ENCODE data around the gene DNAJB13.
A peak's percentile ranks its signal among the peaks of the same experiment; 100 is the strongest.
"Not testable (repeated sequence)": the region's sequence is repeated elsewhere in the genome, so short reads cannot be mapped to it uniquely, and the experiment has no call there.

Gene DNAJB13

GRCh38 chr11:73976451-73977151 is 25.8 kb downstream of the DNAJB13 start:
- no peak for DNase-seq (ENCODE audit: low read depth in 3 of 3, low spot score in 1 of 3)

DNA sequence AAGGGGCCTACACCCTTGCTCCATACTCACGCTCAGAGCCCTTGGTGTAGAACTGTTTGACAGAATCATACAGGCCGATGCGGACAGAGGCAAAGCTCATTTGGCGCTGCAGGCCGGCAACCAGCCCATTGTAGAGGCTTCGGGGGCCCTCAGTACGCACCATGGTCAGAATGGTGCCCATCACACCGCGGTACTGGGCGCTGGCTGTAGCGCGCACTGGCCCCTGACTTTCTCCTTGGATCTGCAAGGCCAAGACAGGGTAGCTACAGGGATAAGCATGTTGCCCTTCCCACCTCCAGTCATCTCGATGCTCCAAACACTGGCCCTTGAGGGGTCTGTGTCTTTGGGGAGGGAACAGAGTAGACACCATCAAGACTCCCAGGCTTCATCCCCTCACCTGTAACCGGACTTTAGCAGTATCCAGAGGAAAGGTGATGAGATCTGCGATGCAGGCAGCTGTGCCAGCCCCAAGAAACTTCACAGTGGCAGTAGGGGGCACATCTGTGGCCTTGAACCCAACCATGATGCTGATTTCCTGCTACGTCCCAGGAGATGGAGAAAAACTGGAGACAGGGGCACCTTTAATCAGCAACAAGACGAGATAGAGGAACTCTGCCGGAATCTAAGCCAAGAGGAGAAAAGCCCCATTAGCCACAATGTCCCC is 27.2 kb downstream of the DNAJB13 start:
- no peak for DNase-seq (ENCODE audit: low read depth in 3 of 3, low spot score in 1 of 3)

DNA sequence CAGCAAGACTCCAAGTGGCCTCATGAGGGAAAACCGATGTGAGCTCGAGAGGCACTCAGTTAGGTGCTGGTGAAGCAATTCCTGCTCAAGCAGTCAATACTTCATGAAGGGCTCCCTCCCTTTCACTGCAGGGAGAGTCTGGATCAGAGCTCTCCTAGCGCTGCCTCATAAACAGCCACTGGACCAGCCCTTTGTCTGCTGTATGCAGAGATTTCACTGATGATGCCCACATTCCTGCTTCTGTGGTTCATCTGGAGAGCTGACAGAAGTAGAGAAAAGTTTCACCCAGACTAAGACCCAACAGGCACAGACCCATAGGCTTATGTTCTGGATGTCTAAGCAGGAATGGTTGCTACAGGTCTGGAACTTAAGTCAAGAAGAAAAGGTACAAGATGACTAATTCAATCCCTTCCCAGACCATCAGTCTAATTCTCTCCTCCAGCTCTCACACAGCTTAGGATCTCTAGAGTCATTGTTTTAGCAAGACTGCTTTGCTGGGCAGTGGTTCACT is 27.8 kb downstream of the DNAJB13 start:
- DNase-seq (ENCODE audit: low read depth in 3 of 3, low spot score in 1 of 3) = no peak

DNA sequence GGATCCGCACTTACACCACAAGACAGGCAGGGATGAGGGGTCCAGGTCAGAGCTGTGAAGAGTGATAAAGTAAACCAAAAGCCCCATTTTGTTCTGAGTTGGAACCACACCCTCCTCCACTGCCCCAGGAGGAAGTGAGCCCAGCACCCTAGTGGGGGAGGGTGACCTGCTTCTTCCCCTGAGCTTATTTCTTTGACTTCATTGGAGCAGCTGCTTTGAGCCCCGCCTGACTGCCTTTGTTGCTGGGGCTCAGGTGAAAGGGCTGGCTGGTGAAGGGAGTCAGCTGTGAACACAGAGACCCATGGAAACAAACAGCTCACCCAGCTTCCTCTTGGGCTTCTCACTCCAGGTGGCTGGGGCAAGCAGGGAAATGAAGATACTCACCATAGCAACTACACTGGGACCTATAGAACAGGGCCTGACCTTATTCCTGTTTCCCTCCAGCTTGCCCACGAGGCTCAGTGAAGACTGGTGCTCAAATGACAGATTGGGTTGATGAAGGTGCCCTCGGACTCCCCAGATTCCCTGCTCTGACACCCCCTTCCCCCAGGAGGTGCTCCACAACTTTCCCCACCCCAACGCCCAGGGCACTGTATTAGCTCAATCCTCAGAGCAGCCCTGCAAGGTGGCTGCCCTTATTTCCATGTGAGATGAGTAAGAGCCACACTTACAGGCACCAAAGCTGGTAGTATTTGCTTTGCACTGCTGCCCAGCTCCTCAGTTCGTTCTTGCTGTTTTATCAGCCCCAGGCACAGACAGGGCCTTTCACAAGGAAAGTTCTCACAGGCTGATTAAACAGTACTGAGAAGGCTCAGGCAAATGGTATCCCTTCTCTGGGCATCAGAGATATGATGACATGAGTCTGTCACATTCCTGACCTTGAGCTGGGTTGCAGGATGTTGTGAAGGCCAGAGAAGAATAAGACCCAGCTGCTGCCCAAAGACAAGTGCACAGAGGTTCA is 29.5 kb downstream of the DNAJB13 start:
- peak; percentile 21 to 71 (median 68) for DNase-seq (ENCODE audit: low read depth in 3 of 3, low spot score in 1 of 3)

DNA sequence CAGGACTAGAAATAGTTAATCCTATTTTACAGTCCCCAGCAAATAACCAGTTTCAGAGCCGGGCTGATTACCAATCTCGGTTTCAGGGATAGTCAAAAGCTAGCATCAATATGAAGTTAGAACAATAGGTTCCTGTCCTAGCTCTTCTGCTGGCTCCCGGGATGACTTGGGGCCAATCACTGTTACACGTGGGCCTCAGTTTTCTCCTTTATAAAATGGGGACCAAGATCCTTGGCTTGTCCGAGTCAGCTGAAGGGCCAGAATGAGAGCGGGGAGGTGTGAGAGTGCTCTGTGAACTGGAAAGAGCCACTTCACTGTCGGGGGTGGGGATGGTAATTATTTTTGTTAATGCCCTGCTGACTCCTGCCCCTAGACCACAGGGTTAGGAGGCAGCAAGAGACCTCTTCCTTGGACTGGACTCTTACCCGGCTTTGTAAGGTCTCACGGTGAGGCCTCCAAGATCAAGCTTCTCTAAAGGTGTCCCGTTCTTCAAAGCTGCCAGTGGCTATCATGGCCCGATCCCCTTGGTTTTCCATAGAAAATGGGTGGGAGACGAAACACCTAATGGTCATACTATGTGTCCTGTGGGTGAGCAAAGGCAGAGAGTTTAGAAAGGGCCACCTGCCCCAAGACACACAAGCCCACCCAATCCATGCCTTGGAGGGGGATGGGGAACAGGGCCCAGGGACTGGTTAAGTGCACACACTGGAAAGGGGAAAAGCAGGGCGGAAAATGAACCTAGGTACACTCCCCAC is 30.4 kb downstream of the DNAJB13 start:
- DNase-seq (ENCODE audit: low read depth in 3 of 3, low spot score in 1 of 3) = no peak

DNA sequence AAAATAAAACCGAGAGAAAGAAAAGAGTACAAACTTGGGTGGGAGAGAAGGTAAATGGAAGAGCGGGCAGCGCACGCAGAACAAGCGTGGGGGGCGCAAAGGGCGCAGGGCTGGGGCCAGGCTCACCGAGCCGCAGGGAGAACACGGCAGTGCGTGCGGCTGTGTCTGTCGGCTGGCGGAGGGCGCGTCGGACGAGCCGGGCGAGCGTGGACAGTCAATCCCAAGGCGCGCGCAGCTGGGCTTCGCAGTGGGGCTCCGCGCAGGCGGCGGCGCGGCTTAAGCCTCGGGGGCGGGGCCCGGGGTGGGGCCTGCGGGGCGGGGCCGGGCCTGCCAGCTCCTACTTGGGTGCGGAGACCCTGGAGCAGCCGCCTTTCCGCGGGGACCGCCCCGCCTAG is 31.8 kb downstream of the DNAJB13 start, which contains the start of gene UCP2:
TSS of gene UCP2 (minus strand) at position 249 of the 395 bp plus-strand sequence. CDS start 4,465 bp downstream, outside the sequence.
- peak; percentile 55 to 78 (median 67) for DNase-seq (ENCODE audit: low read depth in 3 of 3, low spot score in 1 of 3)

GRCh38 chr11:73982990-73983740 is 32.3 kb downstream of the DNAJB13 start:
- peak; percentile 76 to 80 (median 80) for DNase-seq (ENCODE audit: low read depth in 3 of 3, low spot score in 1 of 3)

- no peak for DNase-seq (ENCODE audit: low read depth in 3 of 3, low spot score in 1 of 3)
Measured at GRCh38 chr11:73983741-73984538, 33.1 kb downstream of the DNAJB13 start.

GRCh38 chr11:73985661-73986060 is 34.8 kb downstream of the DNAJB13 start:
- not testable (repeated sequence) for DNase-seq (ENCODE audit: low read depth in 3 of 3, low spot score in 1 of 3)

DNA sequence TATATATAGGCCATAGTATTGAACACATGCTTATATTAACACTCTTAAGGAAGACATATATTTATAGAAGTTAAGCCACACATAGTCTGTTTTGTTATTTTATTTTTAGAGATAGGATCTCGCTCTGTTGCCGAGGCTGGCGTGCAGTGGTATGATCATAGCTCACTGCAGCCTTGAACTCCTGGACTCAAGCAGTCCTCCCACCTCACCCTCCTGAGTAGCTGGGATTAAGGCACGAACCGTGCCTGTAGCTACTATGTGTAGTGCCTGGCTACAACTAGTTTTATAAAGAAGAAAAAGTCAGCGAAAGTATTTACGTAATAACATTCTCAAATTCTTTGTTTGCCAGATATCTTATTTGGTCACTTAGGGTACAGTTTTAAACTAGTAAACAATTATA is 37.4 kb downstream of the DNAJB13 start:
- no peak for DNase-seq (ENCODE audit: low read depth in 3 of 3, low spot score in 1 of 3)

GRCh38 chr11:73989156-73989555 is 38.3 kb downstream of the DNAJB13 start:
- DNase-seq (ENCODE audit: low read depth in 3 of 3, low spot score in 1 of 3) = no peak

DNA sequence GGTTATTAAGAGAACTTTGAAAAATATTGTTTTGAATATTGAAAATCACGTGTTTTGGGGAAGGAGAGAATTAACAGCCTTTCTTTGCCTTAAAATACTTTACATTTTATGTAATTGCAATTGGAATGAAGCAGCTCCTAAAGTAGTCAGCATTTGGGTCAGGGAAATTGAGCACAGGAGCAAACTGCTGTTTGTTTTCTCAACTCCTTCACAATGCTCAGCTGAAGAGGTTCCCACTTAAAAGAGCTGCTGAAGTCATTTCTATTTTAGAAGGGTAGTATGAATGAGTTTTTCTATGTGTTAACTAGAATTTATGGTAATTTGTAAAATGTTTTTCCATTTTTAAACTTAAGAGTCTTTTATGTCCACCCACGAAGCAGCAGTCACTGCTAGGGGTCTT is 39.9 kb downstream of the DNAJB13 start:
- DNase-seq (ENCODE audit: low read depth in 3 of 3, low spot score in 1 of 3) = no peak

DNA sequence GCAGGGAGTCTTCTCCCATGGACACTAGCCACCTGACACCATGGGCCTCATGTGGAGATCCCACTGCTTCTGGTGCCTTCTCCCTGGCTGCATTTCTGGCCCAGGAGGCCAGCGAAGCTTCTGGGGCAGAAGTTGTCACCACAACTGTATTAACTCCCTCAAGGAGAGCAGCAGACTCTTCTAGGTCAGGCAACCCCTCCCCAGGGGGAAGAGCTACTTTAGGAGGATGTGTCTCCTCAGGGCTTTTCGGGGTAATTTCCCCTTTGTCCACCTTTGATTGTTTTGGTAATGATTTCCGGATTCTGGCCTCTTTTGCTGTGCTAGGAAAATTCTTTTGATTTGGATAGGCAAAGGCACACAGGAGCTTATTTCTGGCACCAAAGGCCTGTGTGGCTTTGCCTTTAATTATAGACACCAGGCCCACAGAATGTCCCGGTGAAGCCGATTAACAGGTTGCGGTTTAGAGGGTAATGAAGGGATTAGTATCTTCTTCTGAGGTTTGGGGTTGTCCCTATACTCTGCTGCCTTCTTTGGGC is 40.7 kb downstream of the DNAJB13 start:
- DNase-seq (ENCODE audit: low read depth in 3 of 3, low spot score in 1 of 3) = no peak

GRCh38 chr11:73995247-73995646 is 44.4 kb downstream of the DNAJB13 start:
- DNase-seq (ENCODE audit: low read depth in 3 of 3, low spot score in 1 of 3) = no peak

- no peak for DNase-seq (ENCODE audit: low read depth in 3 of 3, low spot score in 1 of 3)
Measured at GRCh38 chr11:73995731-73996130, 44.9 kb downstream of the DNAJB13 start.

- no peak for DNase-seq (ENCODE audit: low read depth in 3 of 3, low spot score in 1 of 3)
Measured at GRCh38 chr11:73996161-73996747, 45.4 kb downstream of the DNAJB13 start.

GRCh38 chr11:73997120-73997770 is 46.4 kb downstream of the DNAJB13 start:
- DNase-seq (ENCODE audit: low read depth in 3 of 3, low spot score in 1 of 3) = no peak

All from stimulated activated CD4-positive, alpha-beta T cell treated with anti-CD3 and anti-CD28 coated beads, TNF-alpha, amount 100 ng/mL, for 1 hour (primary cell).